GM12865 (cell line): ENCODE data around the gene ZHX3.

Experiments used
- DNase-seq: peaks from one replicate; pipeline ENCODE4 v3.0.0; 2010; ENCODE audit warnings: low read depth
- H3K4me3 ChIP-seq: 2 replicates; pipeline ENCODE4 v1.5.1; 2011; ENCODE audit warnings: mild to moderate bottlenecking, low read depth, low read length, control low read depth
- TF ChIP-seq, protein P1 (sequence below): IDR thresholded peaks from 2 replicates; pipeline ENCODE4 v1.5.1; 2011; ENCODE audit warnings: low read length, control low read depth, low read depth, inconsistent platforms; ENCODE audit not compliant: insufficient read depth; ENCODE audit errors: missing control alignments

Gene ZHX3

DNA sequence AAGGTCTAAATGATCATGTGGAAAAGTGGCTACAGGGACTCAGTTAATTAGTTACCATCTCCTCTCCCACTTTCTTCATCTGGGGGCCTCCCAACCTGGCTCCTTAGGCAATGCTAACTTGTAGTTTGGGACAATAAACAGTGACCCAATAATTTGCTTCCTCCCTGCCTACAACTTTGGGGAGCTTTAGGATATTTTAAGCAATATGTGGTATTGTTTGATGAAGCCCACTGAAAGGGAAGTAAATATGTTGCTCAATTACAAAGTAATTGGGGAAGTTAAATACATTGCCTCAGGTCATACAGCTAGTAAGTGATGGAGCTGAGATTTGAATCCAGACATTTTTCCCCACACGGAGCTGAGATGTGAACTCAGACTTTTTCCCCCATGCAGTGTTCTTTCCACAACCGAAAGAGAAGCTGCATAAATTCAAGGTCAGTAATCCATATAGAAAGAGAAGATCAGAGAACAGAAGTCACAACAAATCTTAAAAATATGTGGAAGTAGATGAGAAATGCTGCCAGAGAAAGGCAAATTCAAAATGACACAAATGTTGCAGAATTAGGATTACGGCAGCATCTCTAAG is 26.6 kb downstream of the ZHX3 start:
- H3K4me3 ChIP-seq, result no peak overlapping the region
- TF ChIP-seq, protein P1, sequence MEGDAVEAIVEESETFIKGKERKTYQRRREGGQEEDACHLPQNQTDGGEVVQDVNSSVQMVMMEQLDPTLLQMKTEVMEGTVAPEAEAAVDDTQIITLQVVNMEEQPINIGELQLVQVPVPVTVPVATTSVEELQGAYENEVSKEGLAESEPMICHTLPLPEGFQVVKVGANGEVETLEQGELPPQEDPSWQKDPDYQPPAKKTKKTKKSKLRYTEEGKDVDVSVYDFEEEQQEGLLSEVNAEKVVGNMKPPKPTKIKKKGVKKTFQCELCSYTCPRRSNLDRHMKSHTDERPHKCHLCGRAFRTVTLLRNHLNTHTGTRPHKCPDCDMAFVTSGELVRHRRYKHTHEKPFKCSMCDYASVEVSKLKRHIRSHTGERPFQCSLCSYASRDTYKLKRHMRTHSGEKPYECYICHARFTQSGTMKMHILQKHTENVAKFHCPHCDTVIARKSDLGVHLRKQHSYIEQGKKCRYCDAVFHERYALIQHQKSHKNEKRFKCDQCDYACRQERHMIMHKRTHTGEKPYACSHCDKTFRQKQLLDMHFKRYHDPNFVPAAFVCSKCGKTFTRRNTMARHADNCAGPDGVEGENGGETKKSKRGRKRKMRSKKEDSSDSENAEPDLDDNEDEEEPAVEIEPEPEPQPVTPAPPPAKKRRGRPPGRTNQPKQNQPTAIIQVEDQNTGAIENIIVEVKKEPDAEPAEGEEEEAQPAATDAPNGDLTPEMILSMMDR, result no peak
- DNase-seq, result no peak

DNA sequence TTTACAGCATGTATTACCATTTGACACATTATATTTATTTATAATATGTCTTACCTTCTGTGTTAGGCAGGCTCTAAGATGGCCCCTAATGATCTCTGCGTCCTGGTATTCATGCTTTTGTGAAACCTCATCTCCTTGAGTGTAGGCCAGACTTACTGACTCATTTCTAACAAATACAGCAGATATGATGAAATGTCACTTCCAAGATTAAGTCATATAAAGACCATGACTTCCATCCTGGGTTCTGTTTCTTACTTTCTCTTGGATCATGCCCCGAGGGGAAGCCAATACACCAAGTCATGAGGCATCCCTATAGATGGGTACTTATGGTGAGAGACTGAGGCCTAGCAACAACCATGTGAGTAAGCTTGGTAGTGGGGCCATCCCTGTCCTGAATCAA is 30.2 kb downstream of the ZHX3 start:
- H3K4me3 ChIP-seq, result no peak overlapping the region
- TF ChIP-seq, protein P1, result no peak
- no peak for DNase-seq

DNA sequence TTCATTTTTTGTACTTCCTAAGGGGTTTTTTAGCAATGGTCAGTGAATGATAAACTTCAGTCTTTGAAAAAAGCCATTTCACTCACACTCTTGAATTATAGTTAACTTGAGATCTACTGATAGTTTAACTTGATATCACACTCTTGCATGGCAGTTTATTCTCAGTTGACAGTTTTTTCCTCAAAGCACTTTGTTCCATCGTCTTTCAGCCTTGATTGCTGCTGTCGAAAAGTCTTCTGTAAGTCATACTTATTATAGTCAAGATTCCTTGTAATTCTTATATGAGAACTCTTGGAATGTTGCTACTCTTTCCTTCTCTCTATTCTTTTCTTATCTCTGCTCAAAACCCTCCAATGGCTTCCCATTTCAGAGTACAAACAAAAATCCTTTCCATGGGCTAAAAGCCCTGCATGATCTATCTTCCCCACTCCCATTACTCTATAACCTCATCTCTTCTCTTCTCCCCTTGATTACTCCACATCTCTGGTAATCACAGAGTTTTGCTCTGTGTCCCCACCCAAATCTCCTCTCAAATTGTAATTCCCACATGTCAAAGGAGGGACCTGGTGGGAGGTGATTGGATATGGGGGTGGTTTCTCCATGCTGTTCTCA is 31.2 kb downstream of the ZHX3 start:
- H3K4me3 ChIP-seq, result no peak overlapping the region
- DNase-seq, result no peak
- TF ChIP-seq, protein P1, result no peak

DNA sequence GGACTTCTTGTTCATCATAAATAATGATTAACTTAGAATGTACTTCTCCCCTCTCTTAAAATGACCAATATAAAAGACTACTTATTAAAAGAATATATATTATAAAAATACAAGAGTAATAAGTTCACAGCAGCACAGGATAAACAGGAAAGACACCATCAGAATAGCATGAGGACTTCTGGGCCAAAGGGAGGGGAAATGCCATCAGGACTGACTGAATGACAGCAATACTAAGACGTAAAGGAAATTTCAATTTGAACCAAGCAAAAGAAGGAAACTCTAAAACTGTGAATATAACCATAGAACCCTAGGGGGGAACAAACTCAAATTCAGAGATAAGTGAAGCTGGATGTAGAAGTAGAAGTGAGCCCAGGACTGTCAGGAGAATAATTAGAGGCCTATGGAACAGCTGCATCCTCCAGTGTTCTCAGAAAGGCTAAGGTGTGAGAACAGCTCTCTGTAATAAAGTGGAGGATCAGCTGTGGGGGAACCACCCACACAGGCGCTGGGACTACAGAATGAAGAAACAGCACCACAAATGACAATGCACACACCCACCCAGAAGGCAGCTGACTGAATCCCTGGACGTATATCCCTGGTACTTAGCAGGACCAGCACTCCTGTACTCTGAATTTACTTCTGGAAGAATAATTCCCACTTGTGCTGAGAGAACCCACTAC is 37.8 kb downstream of the ZHX3 start:
- TF ChIP-seq, protein P1, result no peak
- no peak overlapping the region for H3K4me3 ChIP-seq
- DNase-seq, result no peak

DNA sequence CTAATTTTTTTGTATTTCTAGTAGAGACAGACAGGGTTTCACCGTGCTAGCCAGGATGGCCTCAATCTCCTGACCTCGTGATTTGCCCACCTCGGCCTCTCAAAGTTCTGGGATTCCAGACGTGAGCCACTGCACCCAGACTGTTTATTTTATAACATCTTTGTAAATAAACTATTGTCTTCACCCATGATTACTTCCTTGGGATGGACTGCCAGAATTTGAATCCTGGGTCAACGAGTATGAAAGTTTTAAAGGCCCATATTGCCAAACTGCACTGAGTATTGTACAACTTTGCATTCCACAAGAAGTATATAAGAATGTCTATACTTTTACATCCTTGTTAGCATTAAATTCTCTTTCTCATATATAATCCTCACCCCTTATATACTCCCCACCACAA is 38.6 kb downstream of the ZHX3 start:
- TF ChIP-seq, protein P1, result no peak
- DNase-seq, result no peak
- H3K4me3 ChIP-seq, result no peak overlapping the region

DNA sequence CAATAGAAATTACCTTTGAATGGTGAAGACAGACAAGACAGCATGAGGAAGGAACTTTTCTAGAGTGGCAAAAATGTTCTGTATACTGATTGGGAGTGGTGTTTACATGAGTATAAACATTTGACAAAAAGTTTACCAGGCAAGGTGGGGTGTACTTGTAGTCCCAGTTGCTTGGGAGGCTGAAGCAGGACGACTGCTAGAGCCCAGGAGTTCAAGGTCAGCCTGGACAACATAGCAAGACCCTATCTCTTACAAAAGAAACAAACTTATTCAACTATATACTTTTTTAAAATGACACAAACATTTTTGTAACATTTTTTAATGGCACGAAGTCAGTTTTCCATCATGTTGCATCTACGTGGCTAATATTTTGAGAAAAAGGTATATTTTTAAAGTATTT is 40.5 kb downstream of the ZHX3 start:
- no peak for DNase-seq
- no peak overlapping the region for H3K4me3 ChIP-seq
- TF ChIP-seq, protein P1, result no peak

DNA sequence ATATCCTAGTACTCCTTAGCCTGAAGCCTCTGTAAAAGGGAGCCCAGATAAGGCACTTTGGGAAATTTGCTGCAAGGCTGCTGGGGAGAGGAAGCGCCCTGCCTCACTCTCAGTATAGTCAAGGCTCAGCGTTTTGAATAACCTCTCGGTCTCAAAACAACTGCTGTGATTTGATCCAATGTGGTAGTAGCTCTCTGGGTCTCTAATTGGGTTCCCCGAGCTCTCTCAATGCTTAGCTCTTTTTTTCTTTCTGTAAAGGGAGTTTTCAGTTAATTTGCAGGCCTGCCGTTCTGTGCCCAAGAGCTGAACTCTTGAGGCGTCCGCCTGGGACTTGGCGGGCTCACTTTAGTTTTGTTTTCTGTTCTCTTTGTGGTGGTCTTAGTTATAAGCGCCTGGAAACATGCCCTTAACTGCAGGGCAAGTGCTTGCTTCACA is 41.2 kb downstream of the ZHX3 start:
- TF ChIP-seq, protein P1, result no peak
- H3K4me3 ChIP-seq, result no peak overlapping the region
- no peak for DNase-seq
